Chondrocyte (in vitro differentiated cells): ENCODE measurements around the gene NUP188. TPM values are rescaled to one million over a fixed set of nuclear protein-coding genes. Genes with fewer than 3 reads are reported as not detected.

Experiments
- DNase-seq: peaks from one replicate; pipeline ENCODE4 v3.0.0; 2021; ENCODE audit warnings: mixed read lengths, low spot score
- H3K27ac Mint-ChIP-seq: one replicate; pipeline ENCODE4 v1.8.0; 2021; ENCODE audit warnings: mild to moderate bottlenecking, moderate library complexity, mixed read lengths; ENCODE audit not compliant: unreplicated experiment
- H3K27me3 Mint-ChIP-seq: 2 replicates; pipeline ENCODE4 v1.8.0; 2021; ENCODE audit warnings: low read depth, mixed read lengths
- H3K36me3 Mint-ChIP-seq: 2 replicates; pipeline ENCODE4 v1.8.0; 2021; ENCODE audit warnings: low read depth, mixed read lengths
- H3K4me1 Mint-ChIP-seq: 2 replicates; pipeline ENCODE4 v1.8.0; 2021; ENCODE audit warnings: low read depth, mild to moderate bottlenecking, mixed read lengths
- H3K4me3 Mint-ChIP-seq: one replicate; pipeline ENCODE4 v1.8.0; 2021; ENCODE audit warnings: mild to moderate bottlenecking, moderate library complexity, mixed read lengths; ENCODE audit not compliant: unreplicated experiment
- H3K9me3 Mint-ChIP-seq: 2 replicates; pipeline ENCODE4 v1.8.0; 2021; ENCODE audit warnings: low read depth, mixed read lengths
- total RNA-seq: library from RNA; stranded (reverse); gene quantifications from 3 replicates; pipeline ENCODE4 v1.2.1, GENCODE V29; 2021
- TF ChIP-seq, protein P1 (sequence below): fragments of 200-600 bp; sonication (generic); IDR thresholded peaks from 2 replicates; pipeline ENCODE4 v1.5.0; 2021; ENCODE audit warnings: antibody characterized with exemption, mild to moderate bottlenecking, moderate library complexity

Gene NUP188
- total RNA-seq, 1 donor from 2014 or later: 36.0 TPM

DNA sequence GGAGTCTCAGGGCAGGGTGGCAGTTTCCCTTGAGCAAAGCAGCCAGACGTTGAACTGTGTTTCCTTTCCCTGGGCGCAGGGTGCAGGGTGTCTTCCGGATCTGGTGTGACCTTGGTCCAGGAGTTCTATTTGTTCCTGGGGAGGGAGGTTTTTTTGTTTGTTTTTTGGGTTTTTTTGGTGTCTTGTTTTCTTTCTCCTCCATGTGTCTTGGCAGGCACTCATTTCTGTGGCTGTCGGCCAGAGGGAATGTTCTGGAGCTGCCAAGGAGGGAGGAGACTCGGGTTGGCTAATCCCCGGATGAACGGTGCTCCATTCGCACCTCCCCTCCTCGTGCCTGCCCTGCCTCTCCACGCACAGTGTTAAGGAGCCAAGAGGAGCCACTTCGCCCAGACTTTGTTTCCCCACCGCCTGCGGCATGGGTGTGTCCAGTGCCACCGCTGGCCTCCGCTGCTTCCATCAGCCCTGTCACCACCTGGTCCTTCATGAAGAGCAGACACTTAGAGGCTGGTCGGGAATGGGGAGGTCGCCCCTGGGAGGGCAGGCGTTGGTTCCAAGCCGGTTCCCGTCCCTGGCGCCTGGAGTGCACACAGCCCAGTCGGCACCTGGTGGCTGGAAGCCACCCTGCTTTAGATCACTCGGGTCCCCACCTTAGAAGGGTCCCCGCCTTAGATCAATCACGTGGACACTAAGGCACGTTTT lies 30.2 kb upstream of the NUP188 start:
- peaks cover 23% of the 10 kb centered on the region for H3K36me3 Mint-ChIP-seq
- TF ChIP-seq, protein P1, sequence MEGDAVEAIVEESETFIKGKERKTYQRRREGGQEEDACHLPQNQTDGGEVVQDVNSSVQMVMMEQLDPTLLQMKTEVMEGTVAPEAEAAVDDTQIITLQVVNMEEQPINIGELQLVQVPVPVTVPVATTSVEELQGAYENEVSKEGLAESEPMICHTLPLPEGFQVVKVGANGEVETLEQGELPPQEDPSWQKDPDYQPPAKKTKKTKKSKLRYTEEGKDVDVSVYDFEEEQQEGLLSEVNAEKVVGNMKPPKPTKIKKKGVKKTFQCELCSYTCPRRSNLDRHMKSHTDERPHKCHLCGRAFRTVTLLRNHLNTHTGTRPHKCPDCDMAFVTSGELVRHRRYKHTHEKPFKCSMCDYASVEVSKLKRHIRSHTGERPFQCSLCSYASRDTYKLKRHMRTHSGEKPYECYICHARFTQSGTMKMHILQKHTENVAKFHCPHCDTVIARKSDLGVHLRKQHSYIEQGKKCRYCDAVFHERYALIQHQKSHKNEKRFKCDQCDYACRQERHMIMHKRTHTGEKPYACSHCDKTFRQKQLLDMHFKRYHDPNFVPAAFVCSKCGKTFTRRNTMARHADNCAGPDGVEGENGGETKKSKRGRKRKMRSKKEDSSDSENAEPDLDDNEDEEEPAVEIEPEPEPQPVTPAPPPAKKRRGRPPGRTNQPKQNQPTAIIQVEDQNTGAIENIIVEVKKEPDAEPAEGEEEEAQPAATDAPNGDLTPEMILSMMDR: no peak
- H3K27me3 Mint-ChIP-seq: no peaks in the 10 kb centered on the region
- H3K4me3 Mint-ChIP-seq: no peak overlapping the region
- H3K4me1 Mint-ChIP-seq: peaks cover 51% of the 10 kb centered on the region
- peak overlapping the region; percentile 57 for H3K27ac Mint-ChIP-seq
- no peak for DNase-seq
- H3K9me3 Mint-ChIP-seq: no peaks in the 10 kb centered on the region

DNA sequence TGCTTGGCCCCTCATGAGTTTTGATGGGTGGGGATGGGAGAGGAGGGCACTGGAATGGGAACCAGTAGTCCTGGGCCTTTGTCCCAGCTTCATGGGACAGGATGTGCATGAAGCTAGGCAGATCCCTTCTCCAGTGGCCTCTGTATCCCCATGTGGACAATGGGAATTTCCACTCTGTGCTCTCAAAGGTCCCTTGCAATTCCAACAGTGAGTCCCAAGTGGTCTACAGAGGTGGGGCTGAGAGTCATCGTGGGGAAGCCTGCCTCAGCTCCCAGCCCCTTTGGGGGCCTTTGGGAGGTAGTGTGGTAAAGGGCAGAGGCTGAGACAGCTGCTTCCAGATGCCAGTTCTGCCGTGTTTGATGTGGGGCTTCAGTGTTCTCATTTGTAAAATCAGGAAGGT lies 28.6 kb upstream of the NUP188 start:
- no peak overlapping the region for H3K4me3 Mint-ChIP-seq
- no peak overlapping the region for H3K27ac Mint-ChIP-seq
- DNase-seq: no peak
- peaks cover 37% of the 10 kb centered on the region for H3K4me1 Mint-ChIP-seq
- no peaks in the 10 kb centered on the region for H3K27me3 Mint-ChIP-seq
- H3K36me3 Mint-ChIP-seq: peaks cover 16% of the 10 kb centered on the region
- no peaks in the 10 kb centered on the region for H3K9me3 Mint-ChIP-seq
- TF ChIP-seq, protein P1: no peak

DNA sequence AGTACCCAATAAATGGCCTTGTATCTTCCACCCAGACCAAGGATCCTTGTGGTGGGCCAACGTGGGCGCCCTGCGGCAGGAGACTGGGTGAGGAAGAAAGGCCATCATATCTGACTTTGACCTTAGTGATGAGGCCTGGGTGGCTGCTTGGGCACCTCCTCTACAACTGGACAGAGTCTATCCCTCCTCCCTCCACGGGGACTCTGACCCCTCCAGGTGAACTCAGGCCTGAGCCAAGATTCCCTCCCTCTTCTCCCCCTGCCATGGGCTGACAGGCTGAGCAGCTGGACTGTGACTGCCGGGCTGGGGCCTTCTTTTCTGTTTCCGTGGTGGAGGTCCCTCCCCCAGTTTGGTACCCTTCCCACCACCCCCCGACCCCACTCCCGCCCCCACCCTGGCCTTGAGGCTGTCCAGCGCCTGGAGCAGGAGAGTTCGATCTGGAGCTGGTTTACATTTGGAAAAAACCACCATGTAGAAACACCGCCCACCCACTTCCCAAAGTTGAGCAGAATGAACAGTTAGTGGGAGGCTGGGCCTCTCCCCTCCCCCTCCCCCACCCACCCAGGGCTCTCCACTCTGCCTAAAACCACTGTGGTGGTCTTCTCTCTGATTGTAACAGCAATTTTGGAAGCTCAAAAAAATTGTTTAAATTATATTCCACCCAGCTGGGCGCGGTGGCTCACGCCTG lies 28.0 kb upstream of the NUP188 start:
- no peaks in the 10 kb centered on the region for H3K27me3 Mint-ChIP-seq
- peaks cover 16% of the 10 kb centered on the region for H3K36me3 Mint-ChIP-seq
- H3K27ac Mint-ChIP-seq: no peak overlapping the region
- H3K4me3 Mint-ChIP-seq: no peak overlapping the region
- peaks cover 37% of the 10 kb centered on the region for H3K4me1 Mint-ChIP-seq
- no peaks in the 10 kb centered on the region for H3K9me3 Mint-ChIP-seq
- no peak for DNase-seq
- TF ChIP-seq, protein P1: no peak

DNA sequence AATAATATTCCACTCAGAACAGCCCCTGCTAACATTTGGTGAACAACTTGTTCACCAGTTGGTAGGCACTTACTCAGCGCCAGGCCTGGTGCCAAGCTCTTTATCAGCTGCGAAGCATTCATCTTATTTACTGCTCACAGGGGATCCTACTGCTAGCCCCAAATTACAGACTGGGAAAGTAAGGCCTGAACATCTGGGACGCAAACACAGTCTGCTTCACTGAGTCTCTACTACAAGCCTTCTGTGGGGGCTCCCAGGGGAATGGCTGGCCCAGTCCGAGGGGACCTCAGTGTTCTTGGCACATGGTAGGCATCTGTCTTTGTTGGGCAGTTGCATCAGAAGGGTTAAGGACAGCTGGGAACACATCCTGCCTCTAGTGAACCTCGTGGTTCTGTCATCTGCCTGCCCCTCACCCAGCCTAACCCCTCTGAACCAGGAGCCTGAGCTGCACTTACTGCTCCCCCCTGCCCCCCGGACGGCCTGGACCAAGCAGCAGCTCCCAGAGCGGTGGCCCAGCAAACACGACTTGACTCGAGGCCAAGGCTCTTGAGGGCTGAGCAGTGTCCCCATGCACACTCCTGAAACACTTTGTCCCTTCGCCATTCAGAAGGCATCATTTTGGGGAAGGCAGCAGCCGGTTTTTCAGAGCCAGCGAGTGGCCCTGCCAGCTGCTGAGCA lies 27.0 kb upstream of the NUP188 start, which contains the start of gene PHYHD1:
PHYHD1 (plus strand) TSS at position 602 of the 678 bp plus-strand sequence. CDS start 1,342 bp downstream, outside the sequence.
- peaks cover 15% of the 10 kb centered on the region for H3K36me3 Mint-ChIP-seq
- H3K27me3 Mint-ChIP-seq: no peaks in the 10 kb centered on the region
- TF ChIP-seq, protein P1: no peak
- no peaks in the 10 kb centered on the region for H3K9me3 Mint-ChIP-seq
- no peak for DNase-seq
- peaks cover 36% of the 10 kb centered on the region for H3K4me1 Mint-ChIP-seq
- H3K27ac Mint-ChIP-seq: peak within 1 kb of the TSS; percentile 79
- H3K4me3 Mint-ChIP-seq: peak within 1 kb of the TSS; percentile 66
